ENCODE measurements around the gene OR51V1. TPM values are rescaled to one million over a fixed set of nuclear protein-coding genes. Genes with fewer than 3 reads are reported as not detected.

OR51V1 gene
- total RNA-seq, 1 donor from 2014 or later: not detected

- H3K36me3 ChIP-seq: no peaks in the 10 kb centered on the region
- H3K27ac ChIP-seq: no peak within 1 kb of the TSS
- intact Hi-C loops (cut with DNase I): no loop called here
- no peak for TF ChIP-seq CTCF (IDR thresholded peaks at IDR 0.05)
- no peak for DNase-seq (ENCODE audit: low spot score in 2 of 2)
- H3K9me3 ChIP-seq: no peaks in the 10 kb centered on the region
- H3K27me3 ChIP-seq: no peaks in the 10 kb centered on the region
- H3K4me3 ChIP-seq: no peak within 1 kb of the TSS
- H3K4me1 ChIP-seq: no peaks in the 10 kb centered on the region
Observed at GRCh38 chr11:5234381-5234834, 33.9 kb upstream of the OR51V1 start, which contains the start of gene HBD. Gene HBD, minus strand, starts transcription at chr11:5234483. Its CDS starts 50 bp downstream, at chr11:5234433.

- Histone ChIP-seq H3K4me1 (no peaks in the 10 kb centered on the region), H3K9me3 (no peaks in the 10 kb centered on the region), H3K4me3 (no peak overlapping the region), H3K36me3 (no peaks in the 10 kb centered on the region), H3K27ac (no peak overlapping the region), H3K27me3 (no peaks in the 10 kb centered on the region)
- no peak for DNase-seq (ENCODE audit: low spot score in 2 of 2)
- no peak for TF ChIP-seq CTCF (IDR thresholded peaks at IDR 0.05)
- intact Hi-C loops (cut with DNase I): no loop called here
Observed at GRCh38 chr11:5233307-5233706, 32.8 kb upstream of the OR51V1 start.

GRCh38 chr11:5232821-5233220, 32.3 kb upstream of the OR51V1 start:
- intact Hi-C loops (cut with DNase I): no loop called here
- DNase-seq (ENCODE audit: low spot score in 2 of 2): no peak
- no peaks in the 10 kb centered on the region for H3K36me3 ChIP-seq
- no peak for TF ChIP-seq CTCF (IDR thresholded peaks at IDR 0.05)
- no peaks in the 10 kb centered on the region for H3K27me3 ChIP-seq
- H3K27ac ChIP-seq: no peak overlapping the region
- H3K9me3 ChIP-seq: no peaks in the 10 kb centered on the region
- H3K4me1 ChIP-seq: no peaks in the 10 kb centered on the region
- H3K4me3 ChIP-seq: no peak overlapping the region

GRCh38 chr11:5232176-5232575, 31.7 kb upstream of the OR51V1 start:
- intact Hi-C loops (cut with DNase I): no loop called here
- Histone ChIP-seq H3K27ac (no peak overlapping the region), H3K4me1 (no peaks in the 10 kb centered on the region), H3K9me3 (no peaks in the 10 kb centered on the region), H3K36me3 (no peaks in the 10 kb centered on the region), H3K27me3 (no peaks in the 10 kb centered on the region), H3K4me3 (no peak overlapping the region)
- DNase-seq (ENCODE audit: low spot score in 2 of 2): no peak
- TF ChIP-seq CTCF (IDR thresholded peaks at IDR 0.05): no peak

- Histone ChIP-seq H3K4me3 (no peak overlapping the region), H3K4me1 (no peaks in the 10 kb centered on the region), H3K27me3 (no peaks in the 10 kb centered on the region), H3K36me3 (no peaks in the 10 kb centered on the region), H3K27ac (no peak overlapping the region), H3K9me3 (no peaks in the 10 kb centered on the region)
- intact Hi-C loops (cut with DNase I): no loop called here
- TF ChIP-seq CTCF (IDR thresholded peaks at IDR 0.05): no peak
- DNase-seq (ENCODE audit: low spot score in 2 of 2): no peak
Observed at GRCh38 chr11:5231111-5231510, 30.6 kb upstream of the OR51V1 start.

- intact Hi-C loops (cut with DNase I): no loop called here
- TF ChIP-seq CTCF (IDR thresholded peaks at IDR 0.05): no peak
Observed at GRCh38 chr11:5230266-5230665, 29.8 kb upstream of the OR51V1 start.

More at GRCh38 chr11:5230266-5230665, 29.8 kb upstream of the OR51V1 start:
- H3K27me3 ChIP-seq: no peaks in the 10 kb centered on the region
- no peaks in the 10 kb centered on the region for H3K4me1 ChIP-seq
- no peak for DNase-seq (ENCODE audit: low spot score in 2 of 2)
- no peak overlapping the region for H3K4me3 ChIP-seq
- H3K27ac ChIP-seq: no peak overlapping the region
- no peaks in the 10 kb centered on the region for H3K9me3 ChIP-seq
- H3K36me3 ChIP-seq: no peaks in the 10 kb centered on the region
